Measurements from ENCODE around the gene MYL12A. TPM values are rescaled to one million over a fixed set of nuclear protein-coding genes. Genes with fewer than 3 reads are reported as not detected.

MYL12A gene
- total and polyA plus RNA-seq, 2 of the 8 experiments (the other 6 are each of a cell fraction or from before 2014, with no cell fraction given) = 188 to 247 TPM

- Histone ChIP-seq H2BK120ac (replicated peaks; ENCODE audit: low read depth, low read length) (no peak overlapping the region), H3K56ac (replicated peaks; ENCODE audit: insufficient read length, low read depth, low read length) (no peak overlapping the region), H3K4me1 (replicated peaks in 1 of 4; ENCODE audit: control insufficient read depth in 3 of 4, insufficient read depth in 4 of 4, low read length in 3 of 4) (peaks cover 0 to 8% (median 2%) of the 10 kb centered on the region in 4 experiments; a peak in 3 of 7 replicates), H3K79me1 (ENCODE audit: low read depth, low read length) (no peaks in the 10 kb centered on the region), H3K18ac (ENCODE audit: extremely low read depth, low read length) (no peak overlapping the region), H3K9me3 (ENCODE audit: insufficient read depth in 2 of 2, low read depth in 1 of 2, low read length in 1 of 2) (peaks cover under 1 to 4% of the 10 kb centered on the region in 2 experiments; a peak in 2 of 4 replicates), H3K4ac (replicated peaks; ENCODE audit: insufficient read length, low read depth, low read length) (no peak overlapping the region), H3K79me2 (ENCODE audit: control insufficient read depth in 1 of 2, insufficient read depth in 2 of 2, low read length in 2 of 2) (no peaks in the 10 kb centered on the region), H4K91ac (replicated peaks; ENCODE audit: insufficient read length, low read length) (no peak overlapping the region), H3K27ac (ENCODE audit: low read depth, low read length) (no peak overlapping the region), H2AFZ (ENCODE audit: low read length) (no peak overlapping the region), H3K23me2 (ENCODE audit: low read depth, low read length) (no peaks in the 10 kb centered on the region), H4K20me1 (replicated peaks in 1 of 2; ENCODE audit: control insufficient read depth in 1 of 2, insufficient read depth in 2 of 2, low read length in 2 of 2) (no peaks in the 10 kb centered on the region), H2AK5ac (ENCODE audit: low read depth, low read length) (no peak overlapping the region), H2BK12ac (ENCODE audit: low read depth, low read length) (no peak overlapping the region), H4K5ac (ENCODE audit: insufficient read length, low read depth, low read length) (no peak overlapping the region), H2BK15ac (ENCODE audit: low read length) (no peak overlapping the region), H3K14ac (ENCODE audit: insufficient read length) (no peak overlapping the region), H3K27me3 (replicated peaks in 1 of 4; ENCODE audit: control insufficient read depth in 3 of 4, extremely low read depth in 1 of 4, insufficient read depth in 3 of 4, low read length in 3 of 4) (no peaks in the 10 kb centered on the region), H3K4me2 (ENCODE audit: insufficient read depth in 1 of 2, low read depth in 2 of 2, low read length in 2 of 2) (no peak overlapping the region), H3K23ac (ENCODE audit: insufficient read length) (no peak overlapping the region), H2BK20ac (ENCODE audit: low read length) (no peak overlapping the region), H2BK5ac (ENCODE audit: low read depth, low read length) (no peak overlapping the region), H3K9ac (replicated peaks in 1 of 4; ENCODE audit: extremely low read depth in 1 of 4, low read depth in 3 of 4, low read length in 3 of 4) (no peak overlapping the region), H3K4me3 (ENCODE audit: extremely low read depth in 1 of 4, insufficient read depth in 2 of 4, low read depth in 3 of 4, low read length in 4 of 4) (no peak overlapping the region), H3K36me3 (ENCODE audit: control insufficient read depth in 2 of 4, insufficient read depth in 4 of 4, low read length in 3 of 4) (no peaks in the 10 kb centered on the region), H4K8ac (ENCODE audit: extremely low read depth, insufficient read depth, low read length) (no peak overlapping the region)
- no peak for FAIRE-seq
- WGBS, 2 experiments (ENCODE audit: extremely low coverage in 1 of 2, insufficient coverage in 1 of 2, insufficient read length in 1 of 2, insufficient replicate concordance in 2 of 2, low coverage in 1 of 2, low lambda C conversion rate in 2 of 2, missing lambda C conversion rate in 1 of 2) = 76% methylated on average over 4 of the region's 4 CpGs; no CpG with 5 or more reads in 1 of the 2 experiments
- DNase-seq (ENCODE audit: low read depth in 1 of 2, low spot score in 2 of 2) = no peak
- POLR2A ChIA-PET (ENCODE audit: partially characterized antibody) = no interaction called here
- CTCF ChIA-PET (ENCODE audit: partially characterized antibody) = interaction anchor here (1.2 to 2.7 kb wide), 2 partner anchors 13 to 15 kb away, joined by 3 to 13 read pairs; no protein-coding TSS in a partner anchor
- TF ChIP-seq RFX5 (IDR thresholded peaks at IDR 0.05; ENCODE audit: borderline replicate concordance, low read depth, low read length) = no peak
- no peak for TF ChIP-seq MAFK (IDR thresholded peaks at IDR 0.05; ENCODE audit: low read depth, low read length)
- no peak for TF ChIP-seq BCL11A (IDR thresholded peaks at IDR 0.05; ENCODE audit: low read depth in 2 of 2, low read length in 2 of 2)
- no peak for TF ChIP-seq RBBP5 (IDR thresholded peaks at IDR 0.05; ENCODE audit: borderline replicate concordance, low read depth, low read length)
- TF ChIP-seq CEBPB (IDR thresholded peaks at IDR 0.05; ENCODE audit: low read depth, low read length) = no peak
- no peak for TF ChIP-seq SIX5 (IDR thresholded peaks at IDR 0.05; ENCODE audit: low read depth, low read length)
- TF ChIP-seq RNF2 (IDR thresholded peaks at IDR 0.05; ENCODE audit: borderline replicate concordance, low read depth, low read length, missing control alignments, poor library complexity, severe bottlenecking) = no peak
- TF ChIP-seq TCF12 (IDR thresholded peaks at IDR 0.05; ENCODE audit: low read depth, low read length) = no peak
- no peak for TF ChIP-seq RXRA (IDR thresholded peaks at IDR 0.05; ENCODE audit: insufficient read depth, low read depth, low read length)
- TF ChIP-seq TEAD4 (IDR thresholded peaks at IDR 0.05; ENCODE audit: low read depth, low read length) = no peak
- no peak for TF ChIP-seq KDM1A (IDR thresholded peaks at IDR 0.05; ENCODE audit: borderline replicate concordance, low read length)
- TF ChIP-seq BRCA1 (IDR thresholded peaks at IDR 0.05; ENCODE audit: low read depth, low read length) = no peak
- TF ChIP-seq TBP (IDR thresholded peaks at IDR 0.05; ENCODE audit: low read depth, low read length) = no peak
- no peak for TF ChIP-seq NRF1 (IDR thresholded peaks at IDR 0.05; ENCODE audit: low read depth, low read length)
Observed at GRCh38 chr18:3233433-3234168, 14.0 kb upstream of the MYL12A start.
